K562 (cell line): ENCODE measurements around the gene ADGRG1. TPM values are rescaled to one million over a fixed set of nuclear protein-coding genes. Genes with fewer than 3 reads are reported as not detected.

Experiments used
- ATF3 ChIP-seq, 2 experiments: fragments of 450-650 bp in 1 of 2; sonication (generic) in 1 of 2; formaldehyde crosslinking in 1 of 2; IDR thresholded peaks in 1 of 2; conservative IDR thresholded peaks in 1 of 2; 2 replicates each; pipeline versions ENCODE4 v1.6.1 to v1.8.1; 2016 to 2023; ENCODE audit warnings: mild to moderate bottlenecking in 2 of 2, moderate library complexity in 2 of 2, inconsistent platforms in 1 of 2, missing genetic modification reagents in 1 of 2
- BRD4 ChIP-seq: fragments of 200-600 bp; sonication (generic); IDR thresholded peaks from 2 replicates; pipeline ENCODE4 v1.6.1; 2017; ENCODE audit warnings: inconsistent platforms
- DIDO1 ChIP-seq: fragments of 450-650 bp; IDR thresholded peaks from 2 replicates; pipeline ENCODE4 v1.6.1; 2016; ENCODE audit warnings: low read depth, missing biosample characterization, missing genetic modification characterization
- ELK3 ChIP-seq: fragments of 450-650 bp; formaldehyde crosslinking; IDR thresholded peaks from 2 replicates; pipeline ENCODE4 v1.4.0; 2020; ENCODE audit warnings: mild to moderate bottlenecking
- HCFC1 ChIP-seq: IDR thresholded peaks from 2 replicates; pipeline ENCODE4 v1.6.1; 2012; ENCODE audit warnings: low read depth, low read length, improper control_type of control experiment
- HDAC6 ChIP-seq: IDR thresholded peaks from 2 replicates; pipeline ENCODE4 v1.6.1; 2012; ENCODE audit warnings: low read depth, mild to moderate bottlenecking, control low read depth, inconsistent platforms, low read length, moderate library complexity
- HIVEP1 ChIP-seq: fragments of 250-450 bp; sonication (Bioruptor Pico); IDR thresholded peaks from 2 replicates; pipeline ENCODE4 v1.4.0; 2020; ENCODE audit warnings: mild to moderate bottlenecking
- HLTF ChIP-seq: fragments of 450-650 bp; IDR thresholded peaks from 2 replicates; pipeline ENCODE4 v1.6.1; 2016
- HMG20B ChIP-seq: fragments of 250-450 bp; sonication (Bioruptor Pico); IDR thresholded peaks from 2 replicates; pipeline ENCODE4 v1.5.0; 2021; ENCODE audit warnings: mild to moderate bottlenecking
- MLX ChIP-seq, 2 experiments: fragments of 450-650 bp in 1 of 2; sonication (generic) in 1 of 2; formaldehyde crosslinking; conservative IDR thresholded peaks; 2 replicates each; pipeline versions ENCODE4 v1.4.0 to v1.8.1; 2020 to 2022; ENCODE audit warnings: mild to moderate bottlenecking in 1 of 2, missing genetic modification reagents in 1 of 2
- POLR2H ChIP-seq: IDR thresholded peaks from 2 replicates; pipeline ENCODE4 v1.6.1; 2016; ENCODE audit warnings: missing genetic modification characterization, low read depth, mild to moderate bottlenecking, control low read depth, missing compliant biosample characterization, moderate library complexity
- PPARD ChIP-seq: fragments of 250-450 bp; sonication (Bioruptor Pico); IDR thresholded peaks from 2 replicates; pipeline ENCODE4 v1.8.0; 2022; ENCODE audit warnings: inconsistent platforms, mild to moderate bottlenecking, moderate library complexity
- RB1 ChIP-seq: fragments of 450-650 bp; IDR thresholded peaks from 2 replicates; pipeline ENCODE4 v1.6.1; 2017; ENCODE audit warnings: low read depth, mild to moderate bottlenecking
- SMARCA5 ChIP-seq: fragments of 450-650 bp; IDR thresholded peaks from 2 replicates; pipeline ENCODE4 v1.6.1; 2016
- THAP12 ChIP-seq: fragments of 250-450 bp; sonication (Bioruptor Pico); IDR thresholded peaks from 2 replicates; pipeline ENCODE4 v1.9.0; 2021; ENCODE audit warnings: mild to moderate bottlenecking, inconsistent platforms
- XRCC3 ChIP-seq: fragments of 450-650 bp; IDR thresholded peaks from 2 replicates; pipeline ENCODE4 v1.6.1; 2017; ENCODE audit warnings: mild to moderate bottlenecking, moderate library complexity
- ZNF436 ChIP-seq: fragments of 250-450, 450-650 bp; sonication (Bioruptor Pico); formaldehyde crosslinking; IDR thresholded peaks from 2 replicates; pipeline ENCODE4 v1.7.0; 2020; ENCODE audit warnings: mild to moderate bottlenecking
- ZNF639 ChIP-seq, 2 experiments: fragments of 200-800 bp in 1 of 2; sonication (Bioruptor generic) in 1 of 2; sonication (generic) in 1 of 2; formaldehyde crosslinking in 1 of 2; IDR thresholded peaks in 1 of 2; conservative IDR thresholded peaks in 1 of 2; 2 replicates each; pipeline versions ENCODE4 v1.5.0 to v1.6.1; 2016 to 2020; ENCODE audit warnings: missing compliant biosample characterization in 1 of 2, missing genetic modification characterization in 1 of 2, missing genetic modification reagents in 1 of 2
- ZNF644 ChIP-seq: fragments of 200-800 bp; sonication (Bioruptor generic); IDR thresholded peaks from 2 replicates; pipeline ENCODE4 v1.6.1; 2016; ENCODE audit warnings: low read depth, missing genetic modification characterization, missing compliant biosample characterization
- ZNF766 ChIP-seq: fragments of 200-800 bp; sonication (Bioruptor generic); conservative IDR thresholded peaks from 2 replicates; pipeline ENCODE4 v1.6.1; 2016; ENCODE audit warnings: missing genetic modification characterization, missing compliant biosample characterization
- polyA plus RNA-seq, 8 experiments: library from polyadenylated mRNA; depleted of rRNA in 4 of 8; stranded (reverse) in 5 of 8; unstranded in 3 of 8; fragments of >200 nt; fragmentation: Nextera tagmentation in 2 of 8; fragmentation: Illumina TruSeq in 1 of 8; extraction: Ambion mirVana in 2 of 8; extraction: Trizol in 1 of 8; gene quantifications; 2 replicates each; pipeline versions ENCODE4 v1.2.1 to v1.2.3, GENCODE V29; 2011 to 2014; ENCODE audit warnings: inconsistent platforms in 1 of 8, missing spikeins in 1 of 8
- total RNA-seq, 7 experiments: library from RNA; depleted of rRNA in 6 of 7; stranded (reverse); fragments of >200 nt in 6 of 7; fragmentation: Illumina TruSeq in 2 of 7; extraction: Trizol in 2 of 7; gene quantifications; 2 replicates each; pipeline versions ENCODE4 v1.2.1 to v1.2.3, GENCODE V29; 2011 to 2021; ENCODE audit warnings: low replicate concordance in 1 of 7

The ADGRG1 gene
- total and polyA plus RNA-seq, 9 of the 15 experiments (the other 6 are each of a cell fraction or from before 2014, with no cell fraction given): 0.04 to 0.31 (median 0.16) TPM; not detected in 6

- TF ChIP-seq ELK3 (CRISPR knock-in tag) (no peak), RB1 (peak; percentile 29; the same call in 1 of the 2 replicates), THAP12 (CRISPR knock-in tag) (0 out of 2 replicates have a peak, but pooled peaks have one; percentile 35), ZNF766 (peak; percentile 97), HMG20B (CRISPR knock-in tag) (no peak), ZNF639 (CRISPR knock-in tag; conservative IDR thresholded peaks at IDR 0.05 in 1 of 2, IDR thresholded peaks at IDR 0.05 in 1 of 2) (peak in 1 of 2 experiments; percentile 95; a peak in 2 of 4 replicates), HIVEP1 (peak; percentile 90; the same call in 1 of the 2 replicates), HDAC6 (no peak), XRCC3 (no peak), ZNF436 (CRISPR knock-in tag) (no peak), ZNF644 (tag) (peak; percentile 98), SMARCA5 (peak; percentile 100), HLTF (peak; percentile 95; the same call in 1 of the 2 replicates), BRD4 (no peak; the same call in 1 of the 2 replicates), HCFC1 (peak; percentile 41; the same call in 1 of the 2 replicates), DIDO1 (tag) (0 out of 2 replicates have a peak, but pooled peaks have one; percentile 44), POLR2H (tag) (no peak; the same call in 1 of the 2 replicates), ATF3 (IDR thresholded peaks at IDR 0.05) (peak; percentile 100), ATF3 (CRISPR knock-in tag; conservative IDR thresholded peaks at IDR 0.05) (peak; percentile 99), PPARD (no peak), MLX (CRISPR knock-in tag; conservative IDR thresholded peaks at IDR 0.05) (no peak)
These were observed 61.5 kb downstream of the ADGRG1 start (continued) for GRCh38 chr16:57689762-57690558.
